LoVo (cell line): Measurements from ENCODE around the gene SEMA4B.

Experiments
- DNase-seq: peaks from one replicate; pipeline ENCODE4 v3.0.0-alpha.2; 2016; ENCODE audit warnings: low spot score

SEMA4B gene

DNA sequence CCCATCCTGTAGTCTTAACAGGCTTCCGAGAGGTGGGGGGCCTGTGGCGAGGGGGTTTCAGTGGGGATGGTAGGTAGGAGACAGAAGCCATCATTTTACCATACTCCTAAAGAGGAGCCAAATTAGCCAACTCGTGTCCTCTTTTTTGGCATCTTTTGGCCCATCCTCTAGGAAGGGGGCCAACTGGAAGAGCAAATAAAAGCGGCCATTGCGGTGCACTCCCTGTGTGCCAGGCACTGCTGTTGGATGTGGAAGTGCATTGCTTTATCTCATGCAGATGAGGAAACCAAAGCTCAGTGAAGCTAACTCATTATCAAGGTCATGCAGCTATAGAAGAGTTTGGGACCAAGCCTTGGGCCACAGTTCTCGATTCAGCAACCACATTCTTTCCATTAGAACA is 6.1 kb downstream of the SEMA4B start:
- no peak for DNase-seq

DNA sequence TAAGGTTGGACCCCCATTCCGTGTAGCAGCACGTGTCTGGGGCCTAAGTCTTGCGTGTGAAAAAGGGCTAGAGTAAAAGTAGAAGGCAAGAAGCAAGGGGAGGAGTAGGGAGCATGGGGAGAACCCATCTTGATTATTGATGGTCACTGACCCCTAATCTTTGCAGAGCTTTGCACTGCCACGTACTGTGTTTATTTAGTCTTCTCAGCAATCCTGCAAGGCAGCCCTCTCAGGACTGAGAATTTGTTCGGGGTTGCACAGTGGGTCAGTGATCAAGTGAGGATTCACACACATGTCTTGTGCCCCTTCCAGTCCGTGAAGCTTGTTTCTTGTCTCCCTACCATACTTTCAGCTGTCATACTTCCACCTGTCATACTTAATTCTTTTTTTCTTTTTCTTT is 7.2 kb downstream of the SEMA4B start:
- no peak for DNase-seq

DNA sequence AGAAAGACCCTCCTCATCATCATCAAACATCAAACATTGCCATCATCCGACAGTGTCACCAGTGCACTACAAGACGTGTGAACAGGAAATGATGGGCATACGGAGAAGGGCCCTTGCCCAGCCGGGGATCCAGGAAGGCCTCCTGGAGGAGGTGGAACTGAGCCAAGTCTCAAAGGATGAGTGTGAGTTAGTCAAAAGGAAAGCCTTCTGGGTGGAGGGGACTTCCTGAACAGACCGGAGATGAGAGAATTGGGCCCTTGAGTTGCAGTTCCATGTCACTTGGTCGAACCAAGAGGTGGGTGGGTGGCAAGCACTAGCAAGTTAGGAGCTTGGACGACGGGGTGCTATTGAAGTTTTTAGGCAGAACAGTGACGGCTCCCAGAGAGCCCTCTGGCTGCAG is 8.5 kb downstream of the SEMA4B start:
- no peak for DNase-seq

GRCh38 chr15:90210593-90210992 is 9.5 kb downstream of the SEMA4B start:
- no peak for DNase-seq

DNA sequence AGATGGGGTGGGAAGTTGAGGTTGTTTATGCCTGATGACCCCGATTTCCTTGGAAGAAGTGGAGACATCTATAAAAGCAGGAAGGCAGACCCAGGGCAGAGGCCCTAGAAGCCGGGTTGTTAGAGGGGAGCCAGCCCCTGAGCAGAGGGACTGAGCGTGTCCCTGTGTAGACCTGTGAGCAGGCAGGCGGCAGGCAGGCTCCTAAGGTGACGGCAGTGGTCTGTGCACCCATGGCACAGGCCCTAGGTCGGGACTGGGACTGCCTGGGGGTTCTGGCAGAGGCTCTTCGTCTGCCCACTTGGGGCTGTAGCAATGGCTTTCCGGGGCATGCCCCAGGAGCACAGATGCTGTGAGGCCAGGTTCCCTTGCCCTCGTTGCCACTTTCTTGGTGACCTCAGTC is 9.9 kb downstream of the SEMA4B start:
- no peak for DNase-seq

GRCh38 chr15:90211440-90212143 is 10.5 kb downstream of the SEMA4B start:
- peak; percentile 96 for DNase-seq

DNA sequence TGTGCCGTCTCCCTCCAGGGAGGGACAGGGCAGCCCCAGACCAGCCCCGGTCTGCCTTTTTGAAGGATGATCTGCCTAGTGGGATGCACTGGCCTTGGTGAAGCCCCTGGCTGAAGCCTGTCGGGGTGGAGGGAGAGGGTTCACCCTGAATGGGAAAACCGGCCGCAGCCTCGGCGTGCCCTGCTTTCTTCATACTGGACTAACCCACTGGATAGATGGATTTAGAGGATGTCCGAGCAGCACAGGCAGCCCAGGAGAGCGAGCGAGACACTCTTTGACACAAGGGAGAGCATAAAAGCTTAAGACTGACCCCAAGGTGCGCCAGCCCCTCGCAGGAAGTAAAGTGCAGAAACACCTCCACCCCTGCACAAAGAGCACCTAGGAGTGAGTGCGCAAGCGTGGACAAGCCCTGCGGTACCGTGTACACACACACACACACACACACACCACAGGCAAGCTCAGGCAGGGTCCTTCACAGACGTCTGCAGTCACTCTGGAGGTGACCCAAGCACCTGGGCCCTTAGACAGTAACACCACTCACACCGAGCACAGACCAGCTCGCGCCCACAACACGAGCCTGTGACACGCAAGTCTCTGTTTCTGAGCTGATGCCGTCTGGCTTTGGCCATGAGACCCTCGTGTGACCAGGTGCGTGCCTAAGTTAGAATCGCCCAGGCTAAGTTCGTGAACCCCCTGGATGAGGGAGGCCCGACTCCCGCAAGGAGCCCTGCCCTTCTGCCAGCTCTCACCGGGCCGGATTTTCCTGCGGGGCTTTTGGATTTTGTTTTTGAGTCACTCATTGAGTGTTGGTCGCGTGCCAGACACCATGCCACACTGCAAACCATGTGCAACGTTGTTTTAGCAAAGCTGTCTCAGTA is 11.3 kb downstream of the SEMA4B start:
- DNase-seq: peak; percentile 57

DNA sequence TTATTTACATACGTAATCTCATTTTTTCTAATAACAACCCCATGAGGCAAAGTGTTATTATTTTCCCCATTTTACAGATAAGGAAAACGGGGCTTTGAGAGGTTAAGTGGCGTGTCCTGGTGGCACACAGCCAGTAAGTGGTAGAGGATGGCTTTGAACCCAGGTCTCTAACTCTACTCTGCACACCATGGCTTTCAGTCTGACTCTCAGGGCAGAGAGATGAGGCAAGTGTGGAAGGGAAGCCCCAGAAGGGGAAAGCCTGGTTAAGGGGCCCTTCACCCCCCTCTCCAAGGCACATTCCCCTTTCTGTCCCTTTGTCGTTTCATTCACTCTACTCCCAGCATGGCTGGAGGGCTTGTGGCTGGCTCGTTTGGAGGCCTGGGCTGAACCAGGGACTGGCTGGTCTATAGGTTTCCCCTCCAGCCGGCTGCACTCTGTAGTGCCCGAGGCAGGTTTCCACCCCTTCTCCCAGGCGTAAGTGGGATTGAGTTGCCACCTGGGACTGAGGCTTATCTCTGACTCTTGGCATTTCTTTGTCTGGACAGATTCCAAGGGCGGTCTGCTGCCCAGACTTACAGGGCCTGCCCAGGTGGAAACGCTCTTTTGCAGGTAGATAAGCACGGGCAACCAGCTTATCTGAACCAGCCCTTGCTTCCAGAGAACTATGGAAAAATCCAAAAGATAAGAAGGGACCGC is 12.1 kb downstream of the SEMA4B start:
- DNase-seq: peak; percentile 83

- no peak for DNase-seq
Measured at GRCh38 chr15:90213818-90214204, 12.7 kb downstream of the SEMA4B start.

DNA sequence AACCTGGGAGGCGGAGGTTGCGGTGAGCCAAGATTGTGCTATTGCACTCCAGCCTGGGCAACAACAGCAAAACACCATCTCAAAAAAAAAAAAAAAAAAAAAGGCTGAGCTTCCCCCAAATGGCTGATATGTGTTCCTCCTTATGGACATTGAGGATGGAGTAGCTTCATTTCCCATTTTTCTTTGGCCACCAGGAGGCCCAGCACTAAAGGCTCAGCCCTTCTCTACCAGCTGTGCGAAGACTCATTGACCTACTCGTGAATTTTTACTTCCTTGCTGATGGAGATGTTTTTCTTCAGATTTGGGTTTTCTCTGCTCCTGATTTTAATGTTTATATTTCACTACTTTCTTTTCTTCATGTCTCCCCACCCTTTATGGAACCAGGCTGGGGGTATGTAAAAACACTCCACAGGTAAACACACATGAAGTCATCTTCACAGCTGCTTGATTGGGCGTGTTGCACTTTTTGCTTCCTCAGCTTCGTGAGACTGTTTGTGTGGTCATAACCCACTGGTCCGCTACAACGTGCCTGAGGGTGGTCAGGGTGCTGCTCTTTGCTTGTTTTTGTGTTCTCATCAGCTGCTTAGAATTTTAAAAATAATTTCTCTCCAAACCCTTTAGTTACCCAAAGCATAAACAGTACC is 13.5 kb downstream of the SEMA4B start:
- DNase-seq: peak; percentile 29

DNA sequence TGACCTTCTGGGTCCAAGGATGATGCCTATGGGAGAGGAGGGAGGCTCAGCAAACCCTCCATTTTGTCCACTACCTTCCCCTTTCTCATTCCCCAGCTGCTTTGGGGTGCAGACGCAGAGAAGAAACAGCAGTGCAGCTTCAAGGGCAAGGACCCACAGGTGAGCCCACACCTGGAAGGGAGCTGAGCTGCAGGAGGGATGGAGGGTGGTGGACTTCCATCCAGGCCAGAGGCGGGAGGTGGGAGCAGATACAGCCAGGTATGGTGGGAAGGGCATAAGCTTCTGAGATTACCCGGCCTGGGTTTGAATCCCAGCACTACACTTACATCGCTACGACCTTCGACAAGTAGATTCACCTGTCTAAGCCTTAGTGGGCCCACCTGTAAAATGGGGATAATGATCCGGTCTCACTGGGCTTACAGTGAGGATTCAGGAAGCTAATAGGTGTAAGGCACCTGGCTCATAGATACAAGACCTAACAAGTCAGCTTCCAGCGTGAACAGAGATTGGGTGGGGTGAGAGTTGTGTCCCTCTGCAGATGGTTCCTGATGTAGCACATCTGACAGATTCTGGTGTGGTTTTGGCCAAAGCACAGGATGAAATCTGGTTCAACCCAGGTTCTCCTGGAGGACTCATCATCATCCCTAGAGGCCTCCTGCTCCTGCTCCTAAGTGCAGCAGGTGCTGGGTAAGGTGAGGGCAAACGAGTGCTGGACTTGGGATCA is 16.7 kb downstream of the SEMA4B start:
- no peak for DNase-seq

GRCh38 chr15:90219421-90220141 is 18.5 kb downstream of the SEMA4B start:
- DNase-seq: no peak

DNA sequence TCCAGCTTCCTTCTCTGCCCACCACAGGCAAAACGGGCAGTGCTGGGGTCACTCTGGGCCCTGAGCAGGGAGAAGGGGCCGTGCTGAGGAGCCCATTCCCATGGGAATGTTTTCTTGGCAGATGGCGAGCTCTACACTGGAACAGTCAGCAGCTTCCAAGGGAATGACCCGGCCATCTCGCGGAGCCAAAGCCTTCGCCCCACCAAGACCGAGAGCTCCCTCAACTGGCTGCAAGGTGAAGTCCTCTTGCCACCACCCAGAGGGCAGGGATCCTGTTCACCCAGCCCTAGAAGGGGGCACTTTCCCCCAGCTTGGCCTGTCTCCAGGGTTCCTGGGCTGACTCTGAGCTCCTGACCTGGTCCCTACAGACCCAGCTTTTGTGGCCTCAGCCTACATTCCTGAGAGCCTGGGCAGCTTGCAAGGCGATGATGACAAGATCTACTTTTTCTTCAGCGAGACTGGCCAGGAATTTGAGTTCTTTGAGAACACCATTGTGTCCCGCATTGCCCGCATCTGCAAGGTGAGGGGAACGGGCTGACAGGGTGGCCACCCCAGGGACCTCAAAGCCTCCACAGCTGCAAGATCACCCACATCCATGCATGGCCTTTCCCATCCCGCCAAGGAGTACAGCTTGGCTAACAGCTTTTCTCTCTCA is 20.2 kb downstream of the SEMA4B start:
- peak; percentile 54 for DNase-seq

- DNase-seq: no peak
Measured at GRCh38 chr15:90222547-90222946, 21.4 kb downstream of the SEMA4B start.

GRCh38 chr15:90223441-90224165 is 22.5 kb downstream of the SEMA4B start:
- DNase-seq: no peak

GRCh38 chr15:90225047-90225446 is 23.9 kb downstream of the SEMA4B start:
- DNase-seq: no peak

GRCh38 chr15:90225504-90226234 is 24.5 kb downstream of the SEMA4B start:
- DNase-seq: no peak

GRCh38 chr15:90227336-90227735 is 26.2 kb downstream of the SEMA4B start:
- no peak for DNase-seq
